Measurements from ENCODE around the gene PI4K2B. TPM values are rescaled to one million over a fixed set of nuclear protein-coding genes. Genes with fewer than 3 reads are reported as not detected.

The PI4K2B gene
- total and polyA plus RNA-seq, 7 donors, result 9.3 to 28.2 (median 12.2) TPM

GRCh38 chr4:25303578-25303977 is 69.7 kb downstream of the PI4K2B start:
- WGBS, 2 donors, result 92 to 95% methylated on average over 3 of the region's 3 CpGs
- intact Hi-C loops (cut with DNase I), result no loop called here
- Histone ChIP-seq H3K36me3 (no peaks in the 10 kb centered on the region), H3K27ac (no peak overlapping the region), H3K4me3 (no peak overlapping the region), H3K27me3 (no peaks in the 10 kb centered on the region), H3K9me3 (no peaks in the 10 kb centered on the region), H3K4me1 (no peaks in the 10 kb centered on the region)
- TF ChIP-seq POLR2AphosphoS5 (IDR thresholded peaks at IDR 0.05) (no peak), CTCF (IDR thresholded peaks at IDR 0.05) (no peak)
- no peak for DNase-seq

GRCh38 chr4:25306518-25307057 is 72.8 kb downstream of the PI4K2B start:
- no peaks in the 10 kb centered on the region for H3K36me3 ChIP-seq
- intact Hi-C loops (cut with DNase I), result no loop called here
- H3K9me3 ChIP-seq, result no peaks in the 10 kb centered on the region
- no peak for DNase-seq
- TF ChIP-seq CTCF (IDR thresholded peaks at IDR 0.05) (no peak), POLR2AphosphoS5 (IDR thresholded peaks at IDR 0.05) (no peak), POLR2A (IDR thresholded peaks at IDR 0.05) (no peak), EP300 (IDR thresholded peaks at IDR 0.05) (no peak)
- no peak overlapping the region for H3K4me3 ChIP-seq
- no peaks in the 10 kb centered on the region for H3K27me3 ChIP-seq
- no peak overlapping the region for H3K27ac ChIP-seq
- 68 to 93% methylated on average over 4 of the region's 4 CpGs for WGBS, 2 donors
- no peaks in the 10 kb centered on the region for H3K4me1 ChIP-seq

GRCh38 chr4:25307596-25307995 is 73.8 kb downstream of the PI4K2B start:
- H3K4me3 ChIP-seq, result no peak overlapping the region
- no peaks in the 10 kb centered on the region for H3K4me1 ChIP-seq
- H3K36me3 ChIP-seq, result no peaks in the 10 kb centered on the region
- H3K27me3 ChIP-seq, result no peaks in the 10 kb centered on the region
- no peak for DNase-seq
- TF ChIP-seq POLR2A (IDR thresholded peaks at IDR 0.05) (no peak), POLR2AphosphoS5 (IDR thresholded peaks at IDR 0.05) (no peak), EP300 (IDR thresholded peaks at IDR 0.05) (no peak), CTCF (IDR thresholded peaks at IDR 0.05) (no peak)
- H3K27ac ChIP-seq, result no peak overlapping the region
- 91 to 94% methylated on average over 7 of the region's 7 CpGs for WGBS, 2 donors
- intact Hi-C loops (cut with DNase I), result no loop called here
- no peaks in the 10 kb centered on the region for H3K9me3 ChIP-seq

GRCh38 chr4:25308306-25308705 is 74.5 kb downstream of the PI4K2B start:
- Histone ChIP-seq H3K36me3 (no peaks in the 10 kb centered on the region), H3K9me3 (no peaks in the 10 kb centered on the region), H3K27me3 (no peaks in the 10 kb centered on the region), H3K4me3 (no peak overlapping the region), H3K27ac (no peak overlapping the region), H3K4me1 (peaks cover 0 to 4% (median 3%) of the 10 kb centered on the region in 4 donors)
- intact Hi-C loops (cut with DNase I), result no loop called here
- WGBS, 2 donors, result 80 to 94% methylated on average over 2 of the region's 2 CpGs
- no peak for DNase-seq
- TF ChIP-seq CTCF (IDR thresholded peaks at IDR 0.05), result no peak
- no peak for TF ChIP-seq POLR2A (IDR thresholded peaks at IDR 0.05)
- no peak for TF ChIP-seq POLR2AphosphoS5 (IDR thresholded peaks at IDR 0.05)
- no peak for TF ChIP-seq EP300 (IDR thresholded peaks at IDR 0.05)

GRCh38 chr4:25308761-25309160 is 74.9 kb downstream of the PI4K2B start:
- 84 to 92% methylated on average over 7 of the region's 7 CpGs for WGBS, 2 donors

More at GRCh38 chr4:25308761-25309160, 74.9 kb downstream of the PI4K2B start:
- DNase-seq, result no peak
- no peaks in the 10 kb centered on the region for H3K9me3 ChIP-seq
- no peaks in the 10 kb centered on the region for H3K27me3 ChIP-seq
- intact Hi-C loops (cut with DNase I), result no loop called here
- peaks cover 0 to 9% (median 8%) of the 10 kb centered on the region in 4 donors for H3K4me1 ChIP-seq
- H3K4me3 ChIP-seq, result no peak overlapping the region
- H3K27ac ChIP-seq, result no peak overlapping the region
- TF ChIP-seq EP300 (IDR thresholded peaks at IDR 0.05), result no peak
- TF ChIP-seq POLR2AphosphoS5 (IDR thresholded peaks at IDR 0.05), result no peak
- no peak for TF ChIP-seq POLR2A (IDR thresholded peaks at IDR 0.05)
- no peak for TF ChIP-seq CTCF (IDR thresholded peaks at IDR 0.05)
- H3K36me3 ChIP-seq, result no peaks in the 10 kb centered on the region
